ENCODE data around the gene MMP11.

The MMP11 gene

GRCh38 chr22:23781511-23782183 is 9.0 kb downstream of the MMP11 start:
- DNase-seq (ENCODE audit: low read depth) = peak; percentile 42

GRCh38 chr22:23782252-23782651 is 9.6 kb downstream of the MMP11 start:
- no peak for DNase-seq (ENCODE audit: low read depth)

- no peak for DNase-seq (ENCODE audit: low read depth)
Measured at GRCh38 chr22:23782703-23783102, 10.1 kb downstream of the MMP11 start.

GRCh38 chr22:23783265-23784150 is 10.9 kb downstream of the MMP11 start:
- DNase-seq (ENCODE audit: low read depth) = no peak

GRCh38 chr22:23784215-23784732 is 11.6 kb downstream of the MMP11 start:
- peak; percentile 49 for DNase-seq (ENCODE audit: low read depth)

GRCh38 chr22:23786261-23786710 is 13.6 kb downstream of the MMP11 start:
- DNase-seq (ENCODE audit: low read depth) = no peak

- peak; percentile 87 for DNase-seq (ENCODE audit: low read depth)
Measured at GRCh38 chr22:23786752-23787599, 14.3 kb downstream of the MMP11 start, which contains the start of gene SMARCB1. SMARCB1 (plus strand) TSS chr22:23786966; CDS start chr22:23787170, 204 bp downstream.

- no peak for DNase-seq (ENCODE audit: low read depth)
Measured at GRCh38 chr22:23787600-23787896, 14.9 kb downstream of the MMP11 start.

- no peak for DNase-seq (ENCODE audit: low read depth)
Measured at GRCh38 chr22:23787910-23788309, 15.3 kb downstream of the MMP11 start.

GRCh38 chr22:23789121-23789520 is 16.5 kb downstream of the MMP11 start:
- no peak for DNase-seq (ENCODE audit: low read depth)

- DNase-seq (ENCODE audit: low read depth) = no peak
Measured at GRCh38 chr22:23789638-23790037, 17.0 kb downstream of the MMP11 start.

- peak; percentile 78 for DNase-seq (ENCODE audit: low read depth)
Measured at GRCh38 chr22:23790819-23791737, 18.4 kb downstream of the MMP11 start.

- no peak for DNase-seq (ENCODE audit: low read depth)
Measured at GRCh38 chr22:23791738-23792645, 19.3 kb downstream of the MMP11 start.

GRCh38 chr22:23793326-23793725 is 20.7 kb downstream of the MMP11 start:
- no peak for DNase-seq (ENCODE audit: low read depth)

- no peak for DNase-seq (ENCODE audit: low read depth)
Measured at GRCh38 chr22:23796461-23796860, 23.8 kb downstream of the MMP11 start.

- no peak for DNase-seq (ENCODE audit: low read depth)
Measured at GRCh38 chr22:23800297-23801237, 27.9 kb downstream of the MMP11 start.

- no peak for DNase-seq (ENCODE audit: low read depth)
Measured at GRCh38 chr22:23801238-23801821, 28.7 kb downstream of the MMP11 start.

- DNase-seq (ENCODE audit: low read depth) = no peak
Measured at GRCh38 chr22:23801886-23802377, 29.3 kb downstream of the MMP11 start.

Measured in iris pigment epithelial cell (primary cell).